Measurements from ENCODE around the gene GLP2R. TPM values are rescaled to one million over a fixed set of nuclear protein-coding genes. Genes with fewer than 3 reads are reported as not detected.
A peak's percentile ranks its signal among the peaks of the same experiment; 100 is the strongest.

The GLP2R gene
- total RNA-seq, 1 donor from 2014 or later, result not detected

GRCh38 chr17:9890124-9890523 lies 64.4 kb downstream of the GLP2R start:
- Mint-ChIP-seq H3K27me3 (ENCODE audit: low read depth) (peaks cover 6% of the 10 kb centered on the region), H3K27ac (ENCODE audit: unreplicated experiment) (no peak overlapping the region), H3K9me3 (no peaks in the 10 kb centered on the region), H3K4me3 (no peak overlapping the region), H3K4me1 (peaks cover 4% of the 10 kb centered on the region), H3K36me3 (ENCODE audit: low read depth) (no peaks in the 10 kb centered on the region)
- peak; percentile 61 for TF ChIP-seq CTCF (conservative IDR thresholded peaks at IDR 0.05)
- peak; percentile 21 for DNase-seq (ENCODE audit: low read depth, low spot score)

- Mint-ChIP-seq H3K27me3 (ENCODE audit: low read depth) (no peaks in the 10 kb centered on the region), H3K36me3 (ENCODE audit: low read depth) (no peaks in the 10 kb centered on the region), H3K4me3 (no peak overlapping the region), H3K4me1 (peaks cover 21% of the 10 kb centered on the region), H3K27ac (ENCODE audit: unreplicated experiment) (peak overlapping the region; percentile 6), H3K9me3 (no peaks in the 10 kb centered on the region)
- no peak for DNase-seq (ENCODE audit: low read depth, low spot score)
- no peak for TF ChIP-seq CTCF (conservative IDR thresholded peaks at IDR 0.05)
Measured at GRCh38 chr17:9893411-9894012, 67.8 kb downstream of the GLP2R start.

GRCh38 chr17:9894231-9894630 lies 68.5 kb downstream of the GLP2R start:
- Mint-ChIP-seq H3K27me3 (ENCODE audit: low read depth) (no peaks in the 10 kb centered on the region), H3K27ac (ENCODE audit: unreplicated experiment) (no peak overlapping the region), H3K4me1 (peaks cover 22% of the 10 kb centered on the region), H3K9me3 (no peaks in the 10 kb centered on the region), H3K36me3 (ENCODE audit: low read depth) (no peaks in the 10 kb centered on the region), H3K4me3 (no peak overlapping the region)
- DNase-seq (ENCODE audit: low read depth, low spot score), result no peak
- no peak for TF ChIP-seq CTCF (conservative IDR thresholded peaks at IDR 0.05)

- H3K27me3 Mint-ChIP-seq (ENCODE audit: low read depth), result no peaks in the 10 kb centered on the region
- H3K36me3 Mint-ChIP-seq (ENCODE audit: low read depth), result no peaks in the 10 kb centered on the region
- DNase-seq (ENCODE audit: low read depth, low spot score), result no peak
- H3K9me3 Mint-ChIP-seq, result no peaks in the 10 kb centered on the region
- no peak for TF ChIP-seq CTCF (conservative IDR thresholded peaks at IDR 0.05)
- no peak overlapping the region for H3K27ac Mint-ChIP-seq (ENCODE audit: unreplicated experiment)
- no peak overlapping the region for H3K4me3 Mint-ChIP-seq
- H3K4me1 Mint-ChIP-seq, result peaks cover 24% of the 10 kb centered on the region
Measured at GRCh38 chr17:9895923-9896322, 70.2 kb downstream of the GLP2R start.

- TF ChIP-seq CTCF (conservative IDR thresholded peaks at IDR 0.05), result no peak
- H3K27ac Mint-ChIP-seq (ENCODE audit: unreplicated experiment), result peak overlapping the region; percentile 53
- no peak overlapping the region for H3K4me3 Mint-ChIP-seq
- H3K4me1 Mint-ChIP-seq, result peaks cover 27% of the 10 kb centered on the region
- no peak for DNase-seq (ENCODE audit: low read depth, low spot score)
- H3K27me3 Mint-ChIP-seq (ENCODE audit: low read depth), result no peaks in the 10 kb centered on the region
- H3K9me3 Mint-ChIP-seq, result no peaks in the 10 kb centered on the region
- H3K36me3 Mint-ChIP-seq (ENCODE audit: low read depth), result no peaks in the 10 kb centered on the region
Measured at GRCh38 chr17:9897372-9897968, 71.7 kb downstream of the GLP2R start.
